Retinal pigment epithelial cell (primary cell): ENCODE measurements around the gene MUS81.

Source experiments
- DNase-seq: peaks from one replicate; pipeline ENCODE4 v3.0.0-alpha.2; 2010; ENCODE audit warnings: low read depth
- H3K4me3 ChIP-seq: 2 replicates; pipeline ENCODE4 v1.5.1; 2011; ENCODE audit warnings: mild to moderate bottlenecking, low read length, control low read depth, moderate library complexity
- CTCF ChIP-seq: conservative IDR thresholded peaks from 2 replicates; pipeline ENCODE4 v1.5.1; 2011; ENCODE audit warnings: low read depth, low read length, control low read depth, inconsistent platforms

MUS81 gene

DNA sequence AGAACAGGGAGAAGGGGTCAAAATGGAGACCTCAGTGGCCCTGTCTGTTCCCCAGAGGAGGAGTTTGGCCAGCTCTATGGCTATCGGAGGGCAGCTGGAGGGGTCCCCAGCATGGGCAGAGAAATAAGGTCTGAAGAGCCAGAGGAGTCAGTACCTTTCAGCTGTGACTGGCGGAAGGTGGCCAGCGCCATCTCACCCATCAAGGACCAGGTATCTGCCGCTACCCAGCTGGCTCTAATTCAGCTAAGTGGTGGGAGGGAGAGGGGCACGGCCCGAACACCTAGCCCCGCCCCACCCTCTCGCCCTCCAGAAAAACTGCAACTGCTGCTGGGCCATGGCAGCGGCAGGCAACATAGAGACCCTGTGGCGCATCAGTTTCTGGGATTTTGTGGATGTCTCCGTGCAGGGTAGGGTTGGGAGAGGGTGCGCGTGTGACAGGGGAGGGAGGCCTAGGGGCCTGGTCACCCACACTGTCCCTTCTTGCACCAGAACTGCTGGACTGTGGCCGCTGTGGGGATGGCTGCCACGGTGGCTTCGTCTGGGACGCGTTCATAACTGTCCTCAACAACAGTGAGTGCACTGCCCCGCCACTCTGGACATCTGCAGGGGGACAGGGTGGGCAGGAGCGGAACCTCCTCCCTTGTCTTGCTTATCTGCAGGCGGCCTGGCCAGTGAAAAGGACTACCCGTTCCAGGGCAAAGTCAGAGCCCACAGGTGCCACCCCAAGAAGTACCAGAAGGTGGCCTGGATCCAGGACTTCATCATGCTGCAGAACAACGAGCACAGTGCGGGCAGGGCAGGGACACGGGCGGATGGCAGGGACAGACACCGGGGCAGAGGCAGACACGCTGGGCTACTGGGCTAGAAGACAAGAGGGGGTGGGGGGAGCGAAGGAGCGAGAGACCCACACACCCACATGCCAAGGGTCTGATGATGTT is 22.2 kb downstream of the MUS81 start:
- no peak for TF ChIP-seq CTCF
- H3K4me3 ChIP-seq = no peak overlapping the region
- DNase-seq = no peak

GRCh38 chr11:65883058-65883761 is 23.0 kb downstream of the MUS81 start:
- no peak for DNase-seq
- no peak for TF ChIP-seq CTCF
- H3K4me3 ChIP-seq = no peak overlapping the region

DNA sequence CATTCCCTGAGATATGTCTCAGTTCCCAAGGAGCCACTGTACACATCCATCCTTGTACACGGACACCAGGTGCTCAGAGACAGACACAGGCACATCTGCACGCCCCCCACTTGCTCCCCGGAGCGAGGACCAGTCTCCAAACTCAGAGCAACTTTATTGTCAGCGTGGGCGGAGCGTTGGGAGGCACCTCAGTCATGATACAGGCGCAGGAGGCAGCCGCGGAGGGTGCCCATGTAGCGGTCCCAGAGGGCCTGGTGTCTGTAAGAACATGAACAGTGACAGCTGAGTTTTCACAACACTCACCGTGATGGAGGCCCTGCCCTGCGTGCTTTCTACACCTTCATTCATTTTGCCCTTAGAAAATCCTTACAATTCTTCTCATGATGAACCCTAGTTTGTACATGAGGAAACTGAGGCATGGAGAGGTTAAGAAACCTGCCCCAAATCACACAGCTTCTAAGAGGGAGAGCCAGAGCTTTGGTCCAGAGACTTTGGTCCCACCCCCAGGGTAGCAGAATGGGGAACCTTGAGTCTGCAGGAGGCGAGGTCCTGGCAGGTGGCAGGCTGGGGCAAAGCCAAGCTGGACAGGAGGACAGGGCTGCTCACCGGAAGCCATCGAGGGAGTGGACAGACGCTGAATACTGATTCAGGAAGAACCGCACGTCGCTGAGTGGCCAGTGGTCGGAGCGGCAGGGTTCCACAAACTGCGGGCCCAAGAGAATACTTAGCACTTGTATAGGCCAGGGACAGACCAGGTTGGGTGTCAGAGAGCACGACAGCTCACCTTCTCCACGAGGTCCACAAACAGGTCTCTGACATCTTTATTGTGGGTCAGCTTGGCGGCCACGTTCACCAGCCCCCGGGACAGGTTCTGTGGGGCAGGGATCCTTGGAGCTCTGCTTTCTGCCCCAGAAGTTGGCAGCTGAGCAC is 23.8 kb downstream of the MUS81 start:
- no peak for TF ChIP-seq CTCF
- no peak overlapping the region for H3K4me3 ChIP-seq
- no peak for DNase-seq

DNA sequence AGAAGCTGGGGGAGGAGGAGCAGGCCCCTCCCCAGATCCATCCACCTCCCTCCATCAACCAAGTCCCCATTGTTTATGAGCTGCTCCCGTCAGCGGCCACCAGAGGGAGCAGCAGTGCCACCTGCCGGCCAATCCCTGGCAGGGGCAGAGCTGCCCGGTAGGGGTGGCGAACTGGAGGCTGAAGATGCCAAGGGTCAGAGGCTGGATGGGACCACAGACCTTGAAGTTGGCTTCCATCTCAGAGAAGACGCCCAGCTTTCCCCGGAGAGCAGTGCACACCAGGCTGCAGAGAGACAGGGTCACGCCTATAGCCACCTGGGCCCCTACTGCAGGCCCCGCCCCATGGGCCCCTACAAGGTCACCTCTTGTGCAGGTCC is 24.5 kb downstream of the MUS81 start:
- peak; percentile 100 for TF ChIP-seq CTCF
- no peak overlapping the region for H3K4me3 ChIP-seq
- DNase-seq = no peak

DNA sequence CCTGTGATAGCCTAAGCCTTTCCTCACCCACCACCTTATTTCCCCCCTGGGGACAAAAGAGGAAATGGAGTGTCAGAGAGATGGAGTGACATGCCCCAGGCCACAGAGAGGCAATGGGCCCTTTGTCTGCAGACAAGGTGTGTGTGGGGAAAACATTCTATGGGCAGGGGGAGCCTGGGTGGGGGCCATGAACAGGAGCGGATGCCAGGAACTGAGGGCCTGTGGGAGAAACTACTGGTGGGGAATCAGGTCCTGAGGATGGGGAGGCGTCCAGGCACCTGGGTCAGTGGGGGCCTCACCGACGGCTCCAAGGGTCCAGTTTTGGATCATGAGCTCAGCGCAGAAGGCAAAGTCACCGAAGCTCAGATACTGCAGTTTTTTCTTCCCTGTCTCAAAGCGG is 25.0 kb downstream of the MUS81 start:
- H3K4me3 ChIP-seq = no peak overlapping the region
- TF ChIP-seq CTCF = no peak
- no peak for DNase-seq

- TF ChIP-seq CTCF = no peak
- no peak overlapping the region for H3K4me3 ChIP-seq
- DNase-seq = no peak
These were observed 25.7 kb downstream of the MUS81 start for GRCh38 chr11:65885808-65886536.
